GM23338 (cell line): ENCODE data around the gene P2RY12. TPM values are rescaled to one million over a fixed set of nuclear protein-coding genes. Genes with fewer than 3 reads are reported as not detected.

ENCODE experiments used
- ATAC-seq: fragments of 200-7000 bp; cut with Tn5 transposase; 3 replicates; pipeline ENCODE4 v1.9.1; 2020
- DNase-seq: peaks from one replicate; pipeline ENCODE4 v3.0.0-alpha.2; 2015; ENCODE audit warnings: low spot score
- H2AFZ ChIP-seq: fragments of 200-600 bp; sonication (generic); 2 replicates; pipeline ENCODE4 v1.8.0; 2016; ENCODE audit warnings: antibody characterized with exemption, mild to moderate bottlenecking, moderate library complexity
- H3F3A ChIP-seq: fragments of 200-600 bp; sonication (generic); replicated peaks from 2 replicates; pipeline ENCODE4 v1.8.0; 2017; ENCODE audit warnings: antibody characterized with exemption, mixed run types, low read depth
- H3K27ac ChIP-seq: fragments of 200-600 bp; sonication (generic); 2 replicates; pipeline ENCODE4 v1.6.1; 2016; ENCODE audit warnings: low read depth
- H3K27me3 ChIP-seq: fragments of 200-600 bp; sonication (generic); 2 replicates; pipeline ENCODE4 v1.8.0; 2016; ENCODE audit warnings: mild to moderate bottlenecking, mixed run types, moderate library complexity; ENCODE audit not compliant: insufficient read depth
- H3K36me3 ChIP-seq: fragments of 200-600 bp; sonication (generic); 2 replicates; pipeline ENCODE4 v1.8.0; 2016; ENCODE audit warnings: mild to moderate bottlenecking; ENCODE audit not compliant: insufficient read depth
- H3K4me1 ChIP-seq: fragments of 200-600 bp; sonication (generic); 2 replicates; pipeline ENCODE4 v1.8.0; 2016; ENCODE audit warnings: mild to moderate bottlenecking, moderate library complexity; ENCODE audit not compliant: insufficient read depth
- H3K4me2 ChIP-seq: fragments of 200-600 bp; sonication (generic); 2 replicates; pipeline ENCODE4 v1.7.1; 2017; ENCODE audit warnings: mixed run types
- H3K4me3 ChIP-seq: fragments of 200-600 bp; sonication (generic); 2 replicates; pipeline ENCODE4 v1.6.1; 2016; ENCODE audit warnings: mixed run types
- H3K79me2 ChIP-seq: fragments of 200-600 bp; sonication (generic); replicated peaks from 2 replicates; pipeline ENCODE4 v1.8.0; 2017; ENCODE audit warnings: mild to moderate bottlenecking; ENCODE audit not compliant: insufficient read depth
- H3K9me2 ChIP-seq: fragments of 200-600 bp; sonication (generic); 2 replicates; pipeline ENCODE4 v1.8.0; 2017; ENCODE audit not compliant: insufficient read depth
- H4K20me1 ChIP-seq: fragments of 200-600 bp; sonication (generic); replicated peaks from 2 replicates; pipeline ENCODE4 v1.8.0; 2017; ENCODE audit warnings: mild to moderate bottlenecking; ENCODE audit not compliant: insufficient read depth
- H3K27ac Mint-ChIP-seq: 2 replicates; pipeline ENCODE4 v1.8.0; 2020; ENCODE audit warnings: inconsistent platforms, mild to moderate bottlenecking, moderate library complexity, mixed read lengths
- H3K27me3 Mint-ChIP-seq: 3 replicates; pipeline ENCODE4 v1.8.0; 2022; ENCODE audit warnings: low read depth, mild to moderate bottlenecking, moderate library complexity, mixed read lengths, inconsistent platforms; ENCODE audit not compliant: insufficient read depth, poor library complexity
- H3K36me3 Mint-ChIP-seq: 3 replicates; pipeline ENCODE4 v1.8.0; 2021; ENCODE audit warnings: low read depth, mild to moderate bottlenecking, inconsistent platforms, moderate library complexity, mixed read lengths
- H3K4me1 Mint-ChIP-seq: 3 replicates; pipeline ENCODE4 v1.8.0; 2020; ENCODE audit warnings: mild to moderate bottlenecking, inconsistent platforms, mixed read lengths
- H3K4me3 Mint-ChIP-seq: 3 replicates; pipeline ENCODE4 v1.8.0; 2021; ENCODE audit warnings: moderate library complexity, mild to moderate bottlenecking, inconsistent platforms, mixed read lengths
- H3K9me3 Mint-ChIP-seq: 3 replicates; pipeline ENCODE4 v1.8.0; 2020; ENCODE audit warnings: moderate library complexity, mild to moderate bottlenecking, inconsistent platforms, mixed read lengths
- CREB1 ChIP-seq: fragments of 250-450 bp; sonication (Bioruptor Pico); IDR thresholded peaks from 2 replicates; pipeline ENCODE4 v1.5.0; 2020; ENCODE audit warnings: low read depth, mild to moderate bottlenecking, moderate library complexity
- ETS1 ChIP-seq: IDR thresholded peaks from 2 replicates; pipeline ENCODE4 v1.6.1; 2016; ENCODE audit warnings: antibody characterized with exemption
- EZH2 ChIP-seq: fragments of 200-600 bp; sonication (generic); IDR thresholded peaks from one replicate; pipeline ENCODE4 v1.8.0; 2017; ENCODE audit warnings: antibody characterized with exemption, mild to moderate bottlenecking, low read depth; ENCODE audit not compliant: unreplicated experiment
- EZH2phosphoT487 ChIP-seq: fragments of 200-600 bp; sonication (generic); IDR thresholded peaks from one replicate; pipeline ENCODE4 v1.8.1; 2018; ENCODE audit warnings: antibody characterized with exemption; ENCODE audit not compliant: unreplicated experiment
- JUNB ChIP-seq: IDR thresholded peaks from one replicate; pipeline ENCODE4 v1.6.1; 2016; ENCODE audit warnings: antibody characterized with exemption; ENCODE audit not compliant: unreplicated experiment
- NANOG ChIP-seq: IDR thresholded peaks from 2 replicates; pipeline ENCODE4 v1.6.1; 2016; ENCODE audit warnings: antibody characterized with exemption, borderline replicate concordance
- POLR2AphosphoS5 ChIP-seq: IDR thresholded peaks from 2 replicates; pipeline ENCODE4 v1.6.1; 2016; ENCODE audit warnings: antibody characterized with exemption, low read depth
- STAT1 ChIP-seq: IDR thresholded peaks from one replicate; pipeline ENCODE4 v1.6.1; 2016; ENCODE audit warnings: antibody characterized with exemption; ENCODE audit not compliant: unreplicated experiment
- ZNF114 ChIP-seq: fragments of 250-450 bp; sonication (Bioruptor Pico); IDR thresholded peaks from 2 replicates; pipeline ENCODE4 v1.5.0; 2020; ENCODE audit warnings: mild to moderate bottlenecking, moderate library complexity
- ZNF331 ChIP-seq: fragments of 250-450 bp; sonication (Bioruptor Pico); IDR thresholded peaks from 2 replicates; pipeline ENCODE4 v1.5.0; 2020; ENCODE audit warnings: low read depth, mild to moderate bottlenecking, moderate library complexity
- ZNF462 ChIP-seq: fragments of 250-450 bp; sonication (Bioruptor Pico); IDR thresholded peaks from 2 replicates; pipeline ENCODE4 v1.5.0; 2020; ENCODE audit warnings: mild to moderate bottlenecking, moderate library complexity
- polyA plus RNA-seq: library from polyadenylated mRNA; unstranded; fragments of >200 nt; fragmentation: Nextera tagmentation; extraction: Ambion mirVana; gene quantifications from 2 replicates; pipeline ENCODE4 v1.2.1, GENCODE V29; 2016
- total RNA-seq: library from RNA; depleted of rRNA; stranded (reverse); fragments of >200 nt; shearing (Covaris generic); gene quantifications from 2 replicates; pipeline ENCODE4 v1.2.3, GENCODE V29; 2014
- TF ChIP-seq, protein P1 (sequence below), 2 experiments: fragments of 200-600 bp in 1 of 2; sonication (generic) in 1 of 2; conservative IDR thresholded peaks; 2 replicates each; pipeline versions ENCODE4 v1.5.1 to v1.6.1; 2016 to 2017; ENCODE audit warnings: antibody characterized with exemption in 2 of 2, low read depth in 2 of 2, mild to moderate bottlenecking in 2 of 2, moderate library complexity in 1 of 2
- TF ChIP-seq, protein P2 (sequence below): IDR thresholded peaks from one replicate; pipeline ENCODE4 v1.6.1; 2018; ENCODE audit warnings: antibody characterized with exemption; ENCODE audit not compliant: unreplicated experiment

P2RY12 gene
- total and polyA plus RNA-seq, 2 experiments from 2014 or later = 1.1 TPM; not detected in 1

DNA sequence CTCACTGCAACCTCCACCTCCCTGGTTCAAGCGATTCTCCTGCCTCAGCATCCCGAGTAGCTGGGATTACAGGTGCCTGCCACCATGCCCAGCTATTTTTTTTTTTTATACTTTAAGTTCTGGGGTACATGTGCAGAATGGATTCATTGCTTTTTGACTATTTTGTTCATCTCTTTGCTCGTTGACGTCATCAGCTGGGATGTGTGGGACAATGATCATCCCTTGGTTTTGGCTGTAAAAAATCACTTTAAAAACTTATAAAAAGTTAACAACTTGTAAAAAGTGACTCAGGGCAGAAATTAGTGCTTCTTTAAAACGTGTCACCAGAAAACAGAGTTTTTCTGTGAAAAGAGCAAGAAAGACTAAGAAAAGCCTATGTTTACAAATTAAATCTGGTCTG is 38.5 kb upstream of the P2RY12 start:
- no peak overlapping the region for H3K4me3 Mint-ChIP-seq
- no peak overlapping the region for H2AFZ ChIP-seq
- ATAC-seq (no peak), DNase-seq (no peak)
- H3K36me3 Mint-ChIP-seq = peaks cover 12% of the 10 kb centered on the region; the same call in 2 of the 3 replicates
- no peak overlapping the region for H3K27ac ChIP-seq
- H3K9me3 Mint-ChIP-seq = no peaks in the 10 kb centered on the region; the same call in 2 of the 3 replicates
- no peak overlapping the region for H3K27ac Mint-ChIP-seq
- H3K4me1 Mint-ChIP-seq = peaks cover 17% of the 10 kb centered on the region
- H3K4me1 ChIP-seq = peaks cover 17% of the 10 kb centered on the region
- H3F3A ChIP-seq = no peaks in the 10 kb centered on the region
- H4K20me1 ChIP-seq = no peaks in the 10 kb centered on the region
- H3K79me2 ChIP-seq = no peaks in the 10 kb centered on the region
- no peaks in the 10 kb centered on the region for H3K36me3 ChIP-seq
- H3K9me2 ChIP-seq = no peaks in the 10 kb centered on the region
- H3K27me3 Mint-ChIP-seq = no peaks in the 10 kb centered on the region
- no peaks in the 10 kb centered on the region for H3K27me3 ChIP-seq
- H3K4me3 ChIP-seq = no peak overlapping the region
- no peak overlapping the region for H3K4me2 ChIP-seq
- TF ChIP-seq CREB1 (CRISPR knock-in tag) (no peak), POLR2AphosphoS5 (no peak), EZH2phosphoT487 (no peak), EZH2 (no peak), NANOG (no peak), STAT1 (no peak), ETS1 (no peak), ZNF114 (CRISPR knock-in tag) (no peak), ZNF462 (no peak), ZNF331 (CRISPR knock-in tag) (no peak), JUNB (no peak)
- TF ChIP-seq, protein P1, sequence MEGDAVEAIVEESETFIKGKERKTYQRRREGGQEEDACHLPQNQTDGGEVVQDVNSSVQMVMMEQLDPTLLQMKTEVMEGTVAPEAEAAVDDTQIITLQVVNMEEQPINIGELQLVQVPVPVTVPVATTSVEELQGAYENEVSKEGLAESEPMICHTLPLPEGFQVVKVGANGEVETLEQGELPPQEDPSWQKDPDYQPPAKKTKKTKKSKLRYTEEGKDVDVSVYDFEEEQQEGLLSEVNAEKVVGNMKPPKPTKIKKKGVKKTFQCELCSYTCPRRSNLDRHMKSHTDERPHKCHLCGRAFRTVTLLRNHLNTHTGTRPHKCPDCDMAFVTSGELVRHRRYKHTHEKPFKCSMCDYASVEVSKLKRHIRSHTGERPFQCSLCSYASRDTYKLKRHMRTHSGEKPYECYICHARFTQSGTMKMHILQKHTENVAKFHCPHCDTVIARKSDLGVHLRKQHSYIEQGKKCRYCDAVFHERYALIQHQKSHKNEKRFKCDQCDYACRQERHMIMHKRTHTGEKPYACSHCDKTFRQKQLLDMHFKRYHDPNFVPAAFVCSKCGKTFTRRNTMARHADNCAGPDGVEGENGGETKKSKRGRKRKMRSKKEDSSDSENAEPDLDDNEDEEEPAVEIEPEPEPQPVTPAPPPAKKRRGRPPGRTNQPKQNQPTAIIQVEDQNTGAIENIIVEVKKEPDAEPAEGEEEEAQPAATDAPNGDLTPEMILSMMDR (conservative IDR thresholded peaks at IDR 0.05; ENCODE audit: low read depth in 2 of 2) = no peak
- TF ChIP-seq, protein P2, sequence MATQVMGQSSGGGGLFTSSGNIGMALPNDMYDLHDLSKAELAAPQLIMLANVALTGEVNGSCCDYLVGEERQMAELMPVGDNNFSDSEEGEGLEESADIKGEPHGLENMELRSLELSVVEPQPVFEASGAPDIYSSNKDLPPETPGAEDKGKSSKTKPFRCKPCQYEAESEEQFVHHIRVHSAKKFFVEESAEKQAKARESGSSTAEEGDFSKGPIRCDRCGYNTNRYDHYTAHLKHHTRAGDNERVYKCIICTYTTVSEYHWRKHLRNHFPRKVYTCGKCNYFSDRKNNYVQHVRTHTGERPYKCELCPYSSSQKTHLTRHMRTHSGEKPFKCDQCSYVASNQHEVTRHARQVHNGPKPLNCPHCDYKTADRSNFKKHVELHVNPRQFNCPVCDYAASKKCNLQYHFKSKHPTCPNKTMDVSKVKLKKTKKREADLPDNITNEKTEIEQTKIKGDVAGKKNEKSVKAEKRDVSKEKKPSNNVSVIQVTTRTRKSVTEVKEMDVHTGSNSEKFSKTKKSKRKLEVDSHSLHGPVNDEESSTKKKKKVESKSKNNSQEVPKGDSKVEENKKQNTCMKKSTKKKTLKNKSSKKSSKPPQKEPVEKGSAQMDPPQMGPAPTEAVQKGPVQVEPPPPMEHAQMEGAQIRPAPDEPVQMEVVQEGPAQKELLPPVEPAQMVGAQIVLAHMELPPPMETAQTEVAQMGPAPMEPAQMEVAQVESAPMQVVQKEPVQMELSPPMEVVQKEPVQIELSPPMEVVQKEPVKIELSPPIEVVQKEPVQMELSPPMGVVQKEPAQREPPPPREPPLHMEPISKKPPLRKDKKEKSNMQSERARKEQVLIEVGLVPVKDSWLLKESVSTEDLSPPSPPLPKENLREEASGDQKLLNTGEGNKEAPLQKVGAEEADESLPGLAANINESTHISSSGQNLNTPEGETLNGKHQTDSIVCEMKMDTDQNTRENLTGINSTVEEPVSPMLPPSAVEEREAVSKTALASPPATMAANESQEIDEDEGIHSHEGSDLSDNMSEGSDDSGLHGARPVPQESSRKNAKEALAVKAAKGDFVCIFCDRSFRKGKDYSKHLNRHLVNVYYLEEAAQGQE = no peak
